ENCODE data around the gene PIP4K2B.

- TF ChIP-seq YY1 (IDR thresholded peaks at IDR 0.05; ENCODE audit: insufficient read depth, insufficient read length) (no peak), SUZ12 (IDR thresholded peaks at IDR 0.05; ENCODE audit: extremely low read depth, insufficient read depth, insufficient read length) (no peak), ZNF274 (IDR thresholded peaks at IDR 0.05; ENCODE audit: low read depth, low read length) (no peak)
These were observed 58.5 kb downstream of the PIP4K2B start for GRCh38 chr17:38740806-38741205.
